ENCODE data around the gene DNAH14.

DNA sequence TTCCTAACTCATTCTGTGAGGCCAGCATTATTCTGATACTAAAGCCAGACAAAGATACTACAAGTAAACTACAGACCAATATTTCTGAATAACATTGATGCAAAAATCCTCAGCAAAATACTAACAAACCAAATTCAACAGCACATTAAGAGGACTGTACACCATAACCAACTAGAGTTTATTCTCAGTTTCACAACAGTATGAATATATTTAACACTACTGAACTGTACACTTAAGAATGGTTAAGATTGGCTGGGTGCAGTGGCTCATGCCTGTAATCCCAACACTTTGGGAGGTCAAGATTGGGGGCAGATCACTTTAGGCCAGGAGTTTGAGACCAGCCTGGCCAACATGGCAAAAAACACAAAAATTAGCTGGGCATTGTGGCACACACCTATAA, 421.4 kb downstream of the DNAH14 start:
- TF ChIP-seq GATA3 (IDR thresholded peaks at IDR 0.05; ENCODE audit: low read depth, low read length), result no peak
- TF ChIP-seq GATA2 (IDR thresholded peaks at IDR 0.05; ENCODE audit: low read depth, low read length), result no peak
